ENCODE measurements around the gene RHBDL2. TPM values are rescaled to one million over a fixed set of nuclear protein-coding genes. Genes with fewer than 3 reads are reported as not detected.

RHBDL2 gene
- total and polyA plus RNA-seq, 2 of the 4 experiments (the other 2 are of a cell fraction): 0.36 to 0.38 TPM

- H3K9me3 ChIP-seq (ENCODE audit: control insufficient read depth, insufficient read depth, low read length): no peaks in the 10 kb centered on the region
- no peak overlapping the region for H3K4me2 ChIP-seq (ENCODE audit: low read depth, low read length)
- H3K23ac ChIP-seq (ENCODE audit: low read depth, low read length): no peak overlapping the region
- no peaks in the 10 kb centered on the region for H4K20me1 ChIP-seq (ENCODE audit: insufficient read depth, low read length)
- H3K18ac ChIP-seq (ENCODE audit: low read depth, low read length): no peak overlapping the region
- H3K4ac ChIP-seq (ENCODE audit: low read depth, low read length): no peak overlapping the region
- H2BK120ac ChIP-seq (ENCODE audit: low read depth, low read length): no peak overlapping the region
- no peak overlapping the region for H3K27ac ChIP-seq (ENCODE audit: insufficient read depth, low read length)
- H2BK15ac ChIP-seq (ENCODE audit: low read depth, low read length): no peak overlapping the region
- no peaks in the 10 kb centered on the region for H3K27me3 ChIP-seq (ENCODE audit: control insufficient read depth, insufficient read depth, low read length)
- no TSS peak for BruUV-seq (replicated peaks)
- CTCF ChIA-PET: interaction anchor here (0.9 to 1.1 kb wide), 2 partner anchors 21 to 35 kb away, joined by 3 to 4 read pairs; no protein-coding TSS in a partner anchor
- no peak overlapping the region for H4K8ac ChIP-seq (ENCODE audit: low read depth in 2 of 2, low read length in 2 of 2)
- no peak overlapping the region for H2AFZ ChIP-seq (replicated peaks; ENCODE audit: low read length, poor library complexity)
- H3K56ac ChIP-seq (ENCODE audit: extremely low read depth, insufficient read depth, low read length): no peak overlapping the region
- H3K9me1 ChIP-seq (ENCODE audit: insufficient read depth, low read length): no peaks in the 10 kb centered on the region
- dilution Hi-C loops (cut with HindIII; ENCODE audit: low sequenced_read_pairs, unreplicated experiment): no loop called here
- no peaks in the 10 kb centered on the region for H3K4me1 ChIP-seq (ENCODE audit: control insufficient read depth, insufficient read depth, low read length)
- no peaks in the 10 kb centered on the region for H3K36me3 ChIP-seq (ENCODE audit: control insufficient read depth, insufficient read depth, low read length)
- no peaks in the 10 kb centered on the region for H3K79me1 ChIP-seq (ENCODE audit: low read depth in 1 of 2, low read length in 2 of 2)
- DNase-seq (peak; percentile 4), ATAC-seq (ENCODE audit: low read depth) (no peak; the same call in 1 of the 2 replicates)
- intact Hi-C loops (cut with micrococcal nuclease): no loop called here
- H3K4me3 ChIP-seq (ENCODE audit: insufficient read depth, low read depth, low read length): no peak overlapping the region
- no peak overlapping the region for H3K14ac ChIP-seq (replicated peaks; ENCODE audit: low read depth, low read length)
- POLR2A ChIA-PET (ENCODE audit: unreplicated experiment): no interaction called here
- in situ Hi-C loops (cut with MboI; ENCODE audit: low sequenced_read_pairs): no loop called here
- H2AK5ac ChIP-seq (ENCODE audit: low read depth, low read length): no peak overlapping the region
- H2BK5ac ChIP-seq (ENCODE audit: low read depth, low read length, poor library complexity, severe bottlenecking): no peak overlapping the region
- TF ChIP-seq MAFK (IDR thresholded peaks at IDR 0.05; ENCODE audit: low read depth, low read length) (no peak), RFX5 (IDR thresholded peaks at IDR 0.05; ENCODE audit: low read depth, low read length) (no peak), CTCF (conservative IDR thresholded peaks at IDR 0.05; ENCODE audit: low read depth, low read length) (no peak), MXI1 (IDR thresholded peaks at IDR 0.05; ENCODE audit: borderline replicate concordance, low read depth, low read length) (no peak), ELK1 (IDR thresholded peaks at IDR 0.05; ENCODE audit: borderline replicate concordance, low read depth, low read length) (no peak), CHD1 (IDR thresholded peaks at IDR 0.05; ENCODE audit: low read depth, low read length) (no peak), RCOR1 (IDR thresholded peaks at IDR 0.05; ENCODE audit: insufficient replicate concordance, low read length) (no peak), USF2 (IDR thresholded peaks at IDR 0.05; ENCODE audit: low read depth, low read length) (no peak), NFE2L2 (IDR thresholded peaks at IDR 0.05; ENCODE audit: low read depth, low read length) (no peak), BHLHE40 (IDR thresholded peaks at IDR 0.05; ENCODE audit: low read depth, low read length) (no peak), MAZ (IDR thresholded peaks at IDR 0.05; ENCODE audit: borderline replicate concordance, low read depth, low read length) (no peak), FOS (IDR thresholded peaks at IDR 0.05; ENCODE audit: low read depth, low read length) (no peak), SMC3 (IDR thresholded peaks at IDR 0.05; ENCODE audit: low read depth, low read length) (no peak), CEBPB (IDR thresholded peaks at IDR 0.05; ENCODE audit: low read depth, low read length) (no peak), RAD21 (IDR thresholded peaks at IDR 0.05; ENCODE audit: low read length) (no peak), POLR2A (IDR thresholded peaks at IDR 0.05; ENCODE audit: low read depth, low read length) (no peak)
- no peak overlapping the region for H4K5ac ChIP-seq (ENCODE audit: low read depth, low read length)
- 88% methylated on average over 1 of the region's 1 CpG; no CpG with 5 or more reads in 1 of the 2 experiments for WGBS, 2 experiments (ENCODE audit: extremely low coverage in 2 of 2, insufficient read length in 1 of 2)
- no peak overlapping the region for H4K91ac ChIP-seq (ENCODE audit: insufficient read depth, low read depth, low read length)
- H2BK20ac ChIP-seq (ENCODE audit: low read depth, low read length): no peak overlapping the region
- H2AK9ac ChIP-seq (replicated peaks; ENCODE audit: low read depth, low read length, poor library complexity): no peak overlapping the region
- H3K9ac ChIP-seq (ENCODE audit: low read depth, low read length): no peak overlapping the region
These were observed 49.9 kb downstream of the RHBDL2 start for GRCh38 chr1:38891753-38892152.

All from IMR-90 (cell line).